Nephron progenitor cell (in vitro differentiated cells): ENCODE data around the gene STUM.

Source experiments
- DNase-seq: peaks from one replicate; pipeline ENCODE4 v3.0.0; 2021
- H3K27ac Mint-ChIP-seq: 2 replicates; pipeline ENCODE4 v1.8.0; 2021; ENCODE audit warnings: mild to moderate bottlenecking, moderate library complexity, mixed read lengths
- H3K27me3 Mint-ChIP-seq: 2 replicates; pipeline ENCODE4 v1.8.0; 2021; ENCODE audit warnings: mild to moderate bottlenecking, low read depth, mixed read lengths; ENCODE audit not compliant: poor library complexity
- H3K36me3 Mint-ChIP-seq: 2 replicates; pipeline ENCODE4 v1.8.0; 2021; ENCODE audit warnings: low read depth, mixed read lengths
- H3K4me1 Mint-ChIP-seq: 2 replicates; pipeline ENCODE4 v1.8.0; 2021; ENCODE audit warnings: mixed read lengths
- H3K4me3 Mint-ChIP-seq: 2 replicates; pipeline ENCODE4 v1.8.0; 2021; ENCODE audit warnings: mild to moderate bottlenecking, moderate library complexity, mixed read lengths
- H3K9me3 Mint-ChIP-seq: 2 replicates; pipeline ENCODE4 v1.8.0; 2021; ENCODE audit warnings: mild to moderate bottlenecking, moderate library complexity, mixed read lengths
- TF ChIP-seq, protein P1 (sequence below): fragments of 200-600 bp; sonication (generic); IDR thresholded peaks from 2 replicates; pipeline ENCODE4 v1.5.0; 2021; ENCODE audit warnings: antibody characterized with exemption

STUM gene

DNA sequence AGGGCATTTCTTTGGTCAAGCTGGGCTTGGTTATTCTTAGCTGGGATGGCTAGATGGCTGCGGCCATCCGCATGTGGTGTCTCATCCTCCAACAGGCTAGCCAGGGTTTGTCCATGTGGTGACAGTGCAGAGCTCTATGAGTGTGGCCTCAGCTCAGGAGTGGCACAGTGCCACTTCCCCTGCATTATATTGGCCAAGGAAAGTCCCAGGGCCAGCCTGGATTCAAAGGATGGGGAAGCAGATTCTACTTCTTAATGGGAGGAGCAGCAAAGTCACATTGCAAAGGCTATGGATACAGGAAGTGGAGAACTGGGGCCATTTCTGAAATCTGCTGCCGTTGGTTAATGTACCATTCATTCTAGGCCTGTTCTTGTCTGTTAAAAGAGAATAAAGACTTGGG is 34.4 kb downstream of the STUM start:
- no peaks in the 10 kb centered on the region for H3K36me3 Mint-ChIP-seq
- H3K27ac Mint-ChIP-seq, result no peak overlapping the region
- H3K27me3 Mint-ChIP-seq, result peaks cover 18% of the 10 kb centered on the region
- H3K4me1 Mint-ChIP-seq, result peaks cover 6% of the 10 kb centered on the region
- no peak for DNase-seq
- no peak overlapping the region for H3K4me3 Mint-ChIP-seq
- TF ChIP-seq, protein P1, sequence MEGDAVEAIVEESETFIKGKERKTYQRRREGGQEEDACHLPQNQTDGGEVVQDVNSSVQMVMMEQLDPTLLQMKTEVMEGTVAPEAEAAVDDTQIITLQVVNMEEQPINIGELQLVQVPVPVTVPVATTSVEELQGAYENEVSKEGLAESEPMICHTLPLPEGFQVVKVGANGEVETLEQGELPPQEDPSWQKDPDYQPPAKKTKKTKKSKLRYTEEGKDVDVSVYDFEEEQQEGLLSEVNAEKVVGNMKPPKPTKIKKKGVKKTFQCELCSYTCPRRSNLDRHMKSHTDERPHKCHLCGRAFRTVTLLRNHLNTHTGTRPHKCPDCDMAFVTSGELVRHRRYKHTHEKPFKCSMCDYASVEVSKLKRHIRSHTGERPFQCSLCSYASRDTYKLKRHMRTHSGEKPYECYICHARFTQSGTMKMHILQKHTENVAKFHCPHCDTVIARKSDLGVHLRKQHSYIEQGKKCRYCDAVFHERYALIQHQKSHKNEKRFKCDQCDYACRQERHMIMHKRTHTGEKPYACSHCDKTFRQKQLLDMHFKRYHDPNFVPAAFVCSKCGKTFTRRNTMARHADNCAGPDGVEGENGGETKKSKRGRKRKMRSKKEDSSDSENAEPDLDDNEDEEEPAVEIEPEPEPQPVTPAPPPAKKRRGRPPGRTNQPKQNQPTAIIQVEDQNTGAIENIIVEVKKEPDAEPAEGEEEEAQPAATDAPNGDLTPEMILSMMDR, result no peak
- H3K9me3 Mint-ChIP-seq, result no peaks in the 10 kb centered on the region

DNA sequence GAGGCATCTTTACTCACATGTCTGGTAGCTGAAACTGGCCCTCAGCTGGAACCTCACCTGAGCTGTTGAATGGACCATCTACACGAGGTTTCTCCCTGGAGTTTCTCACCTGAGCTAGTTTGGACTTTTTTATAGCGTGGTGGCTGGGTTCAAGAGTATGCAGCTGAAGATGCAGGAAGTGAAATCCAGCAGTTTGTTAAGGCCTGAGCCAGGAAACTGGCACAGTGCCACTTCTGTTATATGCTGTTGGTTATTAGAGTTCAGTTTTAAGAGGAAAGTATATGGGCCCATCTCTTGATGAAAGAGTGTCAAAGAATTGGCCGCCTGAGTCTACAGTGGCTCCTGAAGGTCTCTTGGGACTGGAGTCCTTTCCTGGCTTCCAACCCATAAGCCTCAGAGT is 35.6 kb downstream of the STUM start:
- TF ChIP-seq, protein P1, result no peak
- H3K4me1 Mint-ChIP-seq, result peaks cover 8% of the 10 kb centered on the region
- H3K27ac Mint-ChIP-seq, result no peak overlapping the region
- peaks cover 23% of the 10 kb centered on the region for H3K27me3 Mint-ChIP-seq
- no peaks in the 10 kb centered on the region for H3K36me3 Mint-ChIP-seq
- DNase-seq, result no peak
- no peaks in the 10 kb centered on the region for H3K9me3 Mint-ChIP-seq
- H3K4me3 Mint-ChIP-seq, result no peak overlapping the region

DNA sequence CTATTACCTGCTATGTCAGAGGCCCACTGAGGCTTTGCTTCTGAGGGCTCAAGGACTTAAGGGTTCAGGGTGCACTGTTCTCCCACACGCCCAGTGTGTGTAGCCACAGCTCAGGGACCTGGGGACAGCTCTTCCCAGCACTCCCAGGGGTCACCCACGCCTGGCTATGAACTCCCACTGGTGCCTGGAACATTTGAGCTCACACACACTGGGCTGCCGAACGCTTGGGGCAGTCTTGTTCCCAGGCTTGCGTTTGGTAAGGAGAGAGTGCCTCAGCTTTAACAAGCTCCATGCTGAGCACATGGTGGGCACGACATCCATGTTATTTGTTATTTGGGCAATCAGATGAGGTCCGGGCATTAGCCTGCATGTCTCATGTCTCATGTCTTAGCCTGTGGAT is 37.6 kb downstream of the STUM start:
- Mint-ChIP-seq H3K4me1 (peaks cover 26% of the 10 kb centered on the region), H3K9me3 (no peaks in the 10 kb centered on the region), H3K4me3 (no peak overlapping the region), H3K36me3 (no peaks in the 10 kb centered on the region), H3K27ac (no peak overlapping the region), H3K27me3 (peaks cover 18% of the 10 kb centered on the region)
- DNase-seq, result no peak
- TF ChIP-seq, protein P1, result no peak

DNA sequence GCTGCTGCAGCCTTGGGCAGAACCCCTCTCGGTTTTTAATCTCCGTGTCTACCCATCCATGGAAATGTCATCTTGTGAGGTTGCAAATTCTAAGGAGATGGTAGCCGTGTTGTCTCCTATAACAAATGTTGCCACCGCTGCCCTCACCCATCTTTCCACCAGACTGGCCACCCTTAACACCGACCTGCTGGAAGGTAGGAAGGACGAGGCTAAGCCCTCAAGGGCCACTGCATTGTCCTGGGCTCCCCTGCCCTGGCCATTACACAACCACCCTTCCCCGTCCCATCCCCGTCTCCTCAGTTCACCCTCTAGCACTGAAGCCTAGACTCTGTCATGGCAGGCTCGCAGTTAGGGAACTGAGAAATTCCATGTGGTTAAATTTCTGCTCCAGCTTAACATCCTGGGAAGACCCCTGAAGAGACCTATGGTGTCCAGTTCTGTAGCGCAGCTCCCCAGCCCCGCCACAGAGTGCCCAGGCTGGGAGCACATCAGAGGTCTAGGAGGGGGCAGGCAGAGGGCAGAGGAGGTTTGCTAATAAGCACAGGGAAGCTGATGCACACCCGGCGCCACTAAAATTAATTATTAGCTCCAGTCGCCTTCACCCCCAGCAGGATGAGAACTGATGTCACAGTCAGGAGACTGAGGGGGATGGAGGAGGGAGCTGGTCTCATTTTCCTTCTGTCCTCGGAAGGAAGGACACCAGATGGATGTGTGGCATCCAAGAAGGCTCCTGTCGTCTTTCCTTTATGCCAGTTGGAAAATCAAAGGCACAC is 38.3 kb downstream of the STUM start:
- peaks cover 18% of the 10 kb centered on the region for H3K27me3 Mint-ChIP-seq
- no peak overlapping the region for H3K4me3 Mint-ChIP-seq
- no peak overlapping the region for H3K27ac Mint-ChIP-seq
- TF ChIP-seq, protein P1, result no peak
- no peaks in the 10 kb centered on the region for H3K9me3 Mint-ChIP-seq
- no peaks in the 10 kb centered on the region for H3K36me3 Mint-ChIP-seq
- peaks cover 26% of the 10 kb centered on the region for H3K4me1 Mint-ChIP-seq
- DNase-seq, result no peak

DNA sequence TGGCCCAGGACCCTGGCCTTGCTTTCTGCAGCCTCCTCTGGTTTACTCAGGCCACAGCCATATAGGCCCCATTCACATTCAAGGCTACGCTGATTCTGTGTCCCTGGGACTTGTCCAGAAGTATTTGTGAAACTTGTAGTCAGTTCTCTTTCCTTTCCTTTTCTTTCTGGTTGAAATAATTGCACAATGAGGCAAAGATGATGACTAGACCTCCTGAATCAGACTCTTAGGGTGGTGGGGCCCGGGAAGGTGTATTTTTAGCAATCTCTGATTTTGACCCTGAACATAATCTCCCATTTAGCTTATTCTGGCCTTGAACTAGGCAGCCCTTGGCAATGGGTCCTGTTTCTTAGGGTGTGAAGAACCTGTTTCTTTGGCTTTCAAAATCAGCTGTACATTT is 39.9 kb downstream of the STUM start:
- Mint-ChIP-seq H3K4me1 (peaks cover 25% of the 10 kb centered on the region), H3K27me3 (peaks cover 13% of the 10 kb centered on the region), H3K9me3 (no peaks in the 10 kb centered on the region), H3K4me3 (no peak overlapping the region), H3K27ac (no peak overlapping the region), H3K36me3 (no peaks in the 10 kb centered on the region)
- no peak for DNase-seq
- TF ChIP-seq, protein P1, result no peak
